ENCODE data around the gene WDR35. TPM values are rescaled to one million over a fixed set of nuclear protein-coding genes. Genes with fewer than 3 reads are reported as not detected.

The WDR35 gene
- total and polyA plus RNA-seq, 10 of the 15 experiments (the other 5 are each of a cell fraction or from before 2014, with no cell fraction given) = 3.0 to 9.3 (median 6.3) TPM

GRCh38 chr2:19911808-19912509 lies 77.9 kb downstream of the WDR35 start:
- TF ChIP-seq CHD2 (IDR thresholded peaks at IDR 0.05; ENCODE audit: borderline replicate concordance, low read depth, low read length) (no peak), HCFC1 (IDR thresholded peaks at IDR 0.05; ENCODE audit: low read length) (no peak), NRF1 (conservative IDR thresholded peaks at IDR 0.05; ENCODE audit: low read depth, low read length) (no peak), RCOR1 (conservative IDR thresholded peaks at IDR 0.05; ENCODE audit: low read depth, low read length) (no peak), SMARCA5 (IDR thresholded peaks at IDR 0.05) (no peak), POLR2A (IDR thresholded peaks at IDR 0.05; ENCODE audit: low read depth, low read length) (no peak), RUNX3 (IDR thresholded peaks at IDR 0.05; ENCODE audit: low read length) (no peak), ZSCAN29 (IDR thresholded peaks at IDR 0.05) (no peak), CEBPB (IDR thresholded peaks at IDR 0.05; ENCODE audit: borderline replicate concordance in 1 of 2, low read depth in 2 of 2, low read length in 2 of 2) (no peak), SREBF2 (IDR thresholded peaks at IDR 0.05; ENCODE audit: low read length) (no peak), HDGF (IDR thresholded peaks at IDR 0.05) (no peak), PML (IDR thresholded peaks at IDR 0.05; ENCODE audit: low read length) (no peak), SIN3A (IDR thresholded peaks at IDR 0.05; ENCODE audit: low read depth, low read length) (no peak), FOXM1 (IDR thresholded peaks at IDR 0.05; ENCODE audit: low read depth, low read length) (no peak), SPI1 (IDR thresholded peaks at IDR 0.05; ENCODE audit: borderline replicate concordance, insufficient read depth, low read depth, low read length) (no peak), BHLHE40 (IDR thresholded peaks at IDR 0.05; ENCODE audit: borderline replicate concordance in 1 of 2, low read depth in 2 of 2, low read length in 1 of 2) (no peak)
- TF ChIP-seq, protein P1, sequence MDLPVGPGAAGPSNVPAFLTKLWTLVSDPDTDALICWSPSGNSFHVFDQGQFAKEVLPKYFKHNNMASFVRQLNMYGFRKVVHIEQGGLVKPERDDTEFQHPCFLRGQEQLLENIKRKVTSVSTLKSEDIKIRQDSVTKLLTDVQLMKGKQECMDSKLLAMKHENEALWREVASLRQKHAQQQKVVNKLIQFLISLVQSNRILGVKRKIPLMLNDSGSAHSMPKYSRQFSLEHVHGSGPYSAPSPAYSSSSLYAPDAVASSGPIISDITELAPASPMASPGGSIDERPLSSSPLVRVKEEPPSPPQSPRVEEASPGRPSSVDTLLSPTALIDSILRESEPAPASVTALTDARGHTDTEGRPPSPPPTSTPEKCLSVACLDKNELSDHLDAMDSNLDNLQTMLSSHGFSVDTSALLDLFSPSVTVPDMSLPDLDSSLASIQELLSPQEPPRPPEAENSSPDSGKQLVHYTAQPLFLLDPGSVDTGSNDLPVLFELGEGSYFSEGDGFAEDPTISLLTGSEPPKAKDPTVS (IDR thresholded peaks at IDR 0.05; ENCODE audit: low read depth, low read length) = no peak
- TF ChIP-seq, protein P2, sequence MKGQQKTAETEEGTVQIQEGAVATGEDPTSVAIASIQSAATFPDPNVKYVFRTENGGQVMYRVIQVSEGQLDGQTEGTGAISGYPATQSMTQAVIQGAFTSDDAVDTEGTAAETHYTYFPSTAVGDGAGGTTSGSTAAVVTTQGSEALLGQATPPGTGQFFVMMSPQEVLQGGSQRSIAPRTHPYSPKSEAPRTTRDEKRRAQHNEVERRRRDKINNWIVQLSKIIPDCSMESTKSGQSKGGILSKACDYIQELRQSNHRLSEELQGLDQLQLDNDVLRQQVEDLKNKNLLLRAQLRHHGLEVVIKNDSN (IDR thresholded peaks at IDR 0.05; ENCODE audit: borderline replicate concordance, extremely low read length, insufficient read depth, low read depth, low read length) = no peak
- TF ChIP-seq, protein P3, sequence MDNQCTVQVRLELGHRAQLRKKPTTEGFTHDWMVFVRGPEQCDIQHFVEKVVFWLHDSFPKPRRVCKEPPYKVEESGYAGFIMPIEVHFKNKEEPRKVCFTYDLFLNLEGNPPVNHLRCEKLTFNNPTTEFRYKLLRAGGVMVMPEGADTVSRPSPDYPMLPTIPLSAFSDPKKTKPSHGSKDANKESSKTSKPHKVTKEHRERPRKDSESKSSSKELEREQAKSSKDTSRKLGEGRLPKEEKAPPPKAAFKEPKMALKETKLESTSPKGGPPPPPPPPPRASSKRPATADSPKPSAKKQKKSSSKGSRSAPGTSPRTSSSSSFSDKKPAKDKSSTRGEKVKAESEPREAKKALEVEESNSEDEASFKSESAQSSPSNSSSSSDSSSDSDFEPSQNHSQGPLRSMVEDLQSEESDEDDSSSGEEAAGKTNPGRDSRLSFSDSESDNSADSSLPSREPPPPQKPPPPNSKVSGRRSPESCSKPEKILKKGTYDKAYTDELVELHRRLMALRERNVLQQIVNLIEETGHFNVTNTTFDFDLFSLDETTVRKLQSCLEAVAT (IDR thresholded peaks at IDR 0.05) = no peak
- FAIRE-seq = no peak
- H3K27me3 ChIP-seq (replicated peaks in 1 of 2; ENCODE audit: control insufficient read depth in 2 of 2, insufficient read depth in 2 of 2, low read length in 1 of 2) = no peaks in the 10 kb centered on the region
- H4K20me1 ChIP-seq (ENCODE audit: control insufficient read depth, insufficient read depth) = no peaks in the 10 kb centered on the region
- WGBS (ENCODE audit: insufficient coverage, insufficient replicate concordance, low lambda C conversion rate, missing lambda C conversion rate) = 95% methylated on average over 9 of the region's 9 CpGs
- BruUV-seq (replicated peaks) = TSS peak; percentile 48
- ChIA-PET POLR2A (interaction anchor here (0.6 to 1.3 kb wide), 2 partner anchors 14 to 22 kb away, joined by 3 to 5 read pairs; no protein-coding TSS in a partner anchor), RAD21 (ENCODE audit: unreplicated experiment) (no interaction called here), SMC1A (ENCODE audit: uncharacterized antibody, unreplicated experiment) (interaction anchor here (1.0 to 2.2 kb wide), 5 partner anchors 12 to 92 kb away, joined by 3 to 7 read pairs (median 3); no protein-coding TSS in a partner anchor), CTCF (interaction anchor here (0.8 to 1.1 kb wide), 2 partner anchors 12 to 14 kb away, joined by 3 read pairs; no protein-coding TSS in a partner anchor)
- H3K36me3 ChIP-seq (ENCODE audit: control insufficient read depth in 2 of 2, insufficient read depth in 2 of 2, low read length in 1 of 2) = no peaks in the 10 kb centered on the region
- no peak overlapping the region for H3K9ac ChIP-seq (ENCODE audit: control insufficient read depth, insufficient read depth, low read length)
- H3K4me2 ChIP-seq (ENCODE audit: control insufficient read depth, insufficient read depth) = no peak overlapping the region
- in situ Hi-C loops (cut with MboI) = no loop called here
- ATAC-seq = no peak
- no peak for DNase-seq (ENCODE audit: low read depth, low spot score)
- H2AFZ ChIP-seq (ENCODE audit: control insufficient read depth, low read depth, low read length) = no peak overlapping the region
- H3K79me2 ChIP-seq (ENCODE audit: control insufficient read depth, insufficient read depth, low read length) = no peaks in the 10 kb centered on the region
- H3K4me1 ChIP-seq (ENCODE audit: control insufficient read depth, insufficient read depth, low read length) = no peaks in the 10 kb centered on the region
- H3K27ac ChIP-seq (ENCODE audit: control insufficient read depth, insufficient read depth) = no peak overlapping the region
- H3K4me3 ChIP-seq = no peak overlapping the region
- intact Hi-C loops (cut with micrococcal nuclease; ENCODE audit: unreplicated experiment) = no loop called here
- H3K9me3 ChIP-seq (replicated peaks; ENCODE audit: control insufficient read depth, insufficient read depth, low read length) = no peaks in the 10 kb centered on the region

All from GM12878 (cell line).